ENCODE data around the gene SLC1A2. TPM values are rescaled to one million over a fixed set of nuclear protein-coding genes. Genes with fewer than 3 reads are reported as not detected.

SLC1A2 gene
- total and polyA plus RNA-seq, 2 donors = 0.38 to 0.71 TPM

- peaks cover 0 to 14% of the 10 kb centered on the region in 2 donors for H3K9me3 ChIP-seq (ENCODE audit: control insufficient read depth in 2 of 2, insufficient read depth in 1 of 2, low read length in 1 of 2)
- H3K4me3 ChIP-seq (ENCODE audit: low read length in 2 of 2) = no peak overlapping the region
- 97% methylated on average over 1 of the region's 1 CpG for WGBS
- DNase-seq (ENCODE audit: low read depth in 6 of 9, low spot score in 9 of 9) = no peak
- H3K27ac ChIP-seq (ENCODE audit: low read depth in 1 of 2, low read length in 1 of 2) = no peak overlapping the region
- H3K36me3 ChIP-seq (ENCODE audit: control insufficient read depth in 2 of 2, insufficient read depth in 2 of 2, low read length in 1 of 2) = no peaks in the 10 kb centered on the region
- no peaks in the 10 kb centered on the region for H3K27me3 ChIP-seq (ENCODE audit: control insufficient read depth in 2 of 2, insufficient read depth in 1 of 2, low read length in 1 of 2)
- peaks cover 0 to 3% of the 10 kb centered on the region in 2 donors for H3K4me1 ChIP-seq (ENCODE audit: control insufficient read depth in 2 of 2, insufficient read depth in 2 of 2, low read length in 2 of 2)
These were observed 173.6 kb downstream of the SLC1A2 start for GRCh38 chr11:35245786-35246185.

GRCh38 chr11:35245056-35245455, 174.3 kb downstream of the SLC1A2 start:
- H3K4me1 ChIP-seq (ENCODE audit: control insufficient read depth in 2 of 2, insufficient read depth in 2 of 2, low read length in 2 of 2) = peaks cover 0 to 3% of the 10 kb centered on the region in 2 donors
- H3K4me3 ChIP-seq (ENCODE audit: low read length in 2 of 2) = no peak overlapping the region
- H3K27me3 ChIP-seq (ENCODE audit: control insufficient read depth in 2 of 2, insufficient read depth in 1 of 2, low read length in 1 of 2) = no peaks in the 10 kb centered on the region
- DNase-seq (ENCODE audit: low read depth in 6 of 9, low spot score in 9 of 9) = no peak
- H3K27ac ChIP-seq (ENCODE audit: low read depth in 1 of 2, low read length in 1 of 2) = no peak overlapping the region
- 97% methylated on average over 4 of the region's 4 CpGs for WGBS
- H3K9me3 ChIP-seq (ENCODE audit: control insufficient read depth in 2 of 2, insufficient read depth in 1 of 2, low read length in 1 of 2) = peaks cover 0 to 14% of the 10 kb centered on the region in 2 donors
- no peaks in the 10 kb centered on the region for H3K36me3 ChIP-seq (ENCODE audit: control insufficient read depth in 2 of 2, insufficient read depth in 2 of 2, low read length in 1 of 2)

- peaks cover 0 to 3% of the 10 kb centered on the region in 2 donors for H3K4me1 ChIP-seq (ENCODE audit: control insufficient read depth in 2 of 2, insufficient read depth in 2 of 2, low read length in 2 of 2)
- no peak overlapping the region for H3K27ac ChIP-seq (ENCODE audit: low read depth in 1 of 2, low read length in 1 of 2)
- no peaks in the 10 kb centered on the region for H3K36me3 ChIP-seq (ENCODE audit: control insufficient read depth in 2 of 2, insufficient read depth in 2 of 2, low read length in 1 of 2)
- no peaks in the 10 kb centered on the region for H3K27me3 ChIP-seq (ENCODE audit: control insufficient read depth in 2 of 2, insufficient read depth in 1 of 2, low read length in 1 of 2)
- DNase-seq (ENCODE audit: low read depth in 6 of 9, low spot score in 9 of 9) = no peak
- no peak overlapping the region for H3K4me3 ChIP-seq (ENCODE audit: low read length in 2 of 2)
- WGBS = 98% methylated on average over 2 of the region's 2 CpGs
- peaks cover 0 to 14% of the 10 kb centered on the region in 2 donors for H3K9me3 ChIP-seq (ENCODE audit: control insufficient read depth in 2 of 2, insufficient read depth in 1 of 2, low read length in 1 of 2)
These were observed 175.6 kb downstream of the SLC1A2 start for GRCh38 chr11:35243774-35244173.

GRCh38 chr11:35242412-35243242, 176.7 kb downstream of the SLC1A2 start:
- DNase-seq (ENCODE audit: low read depth in 6 of 9, low spot score in 9 of 9) = no peak
- Histone ChIP-seq H3K27ac (ENCODE audit: low read depth in 1 of 2, low read length in 1 of 2) (no peak overlapping the region), H3K4me1 (ENCODE audit: control insufficient read depth in 2 of 2, insufficient read depth in 2 of 2, low read length in 2 of 2) (peaks cover 0 to 7% of the 10 kb centered on the region in 2 donors), H3K4me3 (ENCODE audit: low read length in 2 of 2) (no peak overlapping the region), H3K36me3 (ENCODE audit: control insufficient read depth in 2 of 2, insufficient read depth in 2 of 2, low read length in 1 of 2) (no peaks in the 10 kb centered on the region), H3K27me3 (ENCODE audit: control insufficient read depth in 2 of 2, insufficient read depth in 1 of 2, low read length in 1 of 2) (no peaks in the 10 kb centered on the region), H3K9me3 (ENCODE audit: control insufficient read depth in 2 of 2, insufficient read depth in 1 of 2, low read length in 1 of 2) (peaks cover 0 to 4% of the 10 kb centered on the region in 2 donors)
- 90% methylated on average over 3 of the region's 3 CpGs for WGBS

GRCh38 chr11:35241531-35241930, 177.8 kb downstream of the SLC1A2 start:
- no peaks in the 10 kb centered on the region for H3K36me3 ChIP-seq (ENCODE audit: control insufficient read depth in 2 of 2, insufficient read depth in 2 of 2, low read length in 1 of 2)
- H3K4me3 ChIP-seq (ENCODE audit: low read length in 2 of 2) = no peak overlapping the region
- H3K27me3 ChIP-seq (ENCODE audit: control insufficient read depth in 2 of 2, insufficient read depth in 1 of 2, low read length in 1 of 2) = no peaks in the 10 kb centered on the region
- 100% methylated on average over 1 of the region's 1 CpG for WGBS
- DNase-seq (ENCODE audit: low read depth in 6 of 9, low spot score in 9 of 9) = no peak
- peaks cover 0 to 15% of the 10 kb centered on the region in 2 donors for H3K4me1 ChIP-seq (ENCODE audit: control insufficient read depth in 2 of 2, insufficient read depth in 2 of 2, low read length in 2 of 2)
- peaks cover 0 to 4% of the 10 kb centered on the region in 2 donors for H3K9me3 ChIP-seq (ENCODE audit: control insufficient read depth in 2 of 2, insufficient read depth in 1 of 2, low read length in 1 of 2)
- no peak overlapping the region for H3K27ac ChIP-seq (ENCODE audit: low read depth in 1 of 2, low read length in 1 of 2)

GRCh38 chr11:35241083-35241482, 178.3 kb downstream of the SLC1A2 start:
- no peaks in the 10 kb centered on the region for H3K27me3 ChIP-seq (ENCODE audit: control insufficient read depth in 2 of 2, insufficient read depth in 1 of 2, low read length in 1 of 2)
- DNase-seq (ENCODE audit: low read depth in 6 of 9, low spot score in 9 of 9) = no peak
- H3K4me3 ChIP-seq (ENCODE audit: low read length in 2 of 2) = no peak overlapping the region
- peaks cover 1 to 19% of the 10 kb centered on the region in 2 donors for H3K4me1 ChIP-seq (ENCODE audit: control insufficient read depth in 2 of 2, insufficient read depth in 2 of 2, low read length in 2 of 2)
- H3K27ac ChIP-seq (ENCODE audit: low read depth in 1 of 2, low read length in 1 of 2) = no peak overlapping the region
- WGBS = 100% methylated on average over 1 of the region's 1 CpG
- H3K36me3 ChIP-seq (ENCODE audit: control insufficient read depth in 2 of 2, insufficient read depth in 2 of 2, low read length in 1 of 2) = no peaks in the 10 kb centered on the region
- peaks cover 0 to 4% of the 10 kb centered on the region in 2 donors for H3K9me3 ChIP-seq (ENCODE audit: control insufficient read depth in 2 of 2, insufficient read depth in 1 of 2, low read length in 1 of 2)

- no peaks in the 10 kb centered on the region for H3K36me3 ChIP-seq (ENCODE audit: control insufficient read depth in 2 of 2, insufficient read depth in 2 of 2, low read length in 1 of 2)
These were observed 179.8 kb downstream of the SLC1A2 start for GRCh38 chr11:35239471-35240075.

GRCh38 chr11:35238882-35239281, 180.5 kb downstream of the SLC1A2 start:
- no peak for DNase-seq (ENCODE audit: low read depth in 6 of 9, low spot score in 9 of 9)
- H3K27ac ChIP-seq (ENCODE audit: low read depth in 1 of 2, low read length in 1 of 2) = no peak overlapping the region
- WGBS = 97% methylated on average over 1 of the region's 1 CpG

More at GRCh38 chr11:35239471-35240075, 179.8 kb downstream of the SLC1A2 start:
- H3K4me3 ChIP-seq (ENCODE audit: low read length in 2 of 2) = no peak overlapping the region
- DNase-seq (ENCODE audit: low read depth in 6 of 9, low spot score in 9 of 9) = no peak
- peaks cover 4 to 19% of the 10 kb centered on the region in 2 donors for H3K4me1 ChIP-seq (ENCODE audit: control insufficient read depth in 2 of 2, insufficient read depth in 2 of 2, low read length in 2 of 2)
- H3K27me3 ChIP-seq (ENCODE audit: control insufficient read depth in 2 of 2, insufficient read depth in 1 of 2, low read length in 1 of 2) = no peaks in the 10 kb centered on the region
- H3K27ac ChIP-seq (ENCODE audit: low read depth in 1 of 2, low read length in 1 of 2) = no peak overlapping the region
- no peaks in the 10 kb centered on the region for H3K9me3 ChIP-seq (ENCODE audit: control insufficient read depth in 2 of 2, insufficient read depth in 1 of 2, low read length in 1 of 2)
- WGBS = 62% methylated on average over 4 of the region's 4 CpGs

More at GRCh38 chr11:35238882-35239281, 180.5 kb downstream of the SLC1A2 start:
- Histone ChIP-seq H3K4me3 (ENCODE audit: low read length in 2 of 2) (no peak overlapping the region), H3K36me3 (ENCODE audit: control insufficient read depth in 2 of 2, insufficient read depth in 2 of 2, low read length in 1 of 2) (no peaks in the 10 kb centered on the region), H3K27me3 (ENCODE audit: control insufficient read depth in 2 of 2, insufficient read depth in 1 of 2, low read length in 1 of 2) (no peaks in the 10 kb centered on the region), H3K9me3 (ENCODE audit: control insufficient read depth in 2 of 2, insufficient read depth in 1 of 2, low read length in 1 of 2) (no peaks in the 10 kb centered on the region), H3K4me1 (ENCODE audit: control insufficient read depth in 2 of 2, insufficient read depth in 2 of 2, low read length in 2 of 2) (peaks cover 4 to 19% of the 10 kb centered on the region in 2 donors)
